ENCODE measurements around the gene ZNF559. TPM values are rescaled to one million over a fixed set of nuclear protein-coding genes. Genes with fewer than 3 reads are reported as not detected.

ZNF559 gene
- total RNA-seq, 1 donor from 2014 or later = 9.7 TPM

GRCh38 chr19:9353011-9353410, 29.0 kb downstream of the ZNF559 start:
- DNase-seq (ENCODE audit: low spot score) = no peak

- no peak for DNase-seq (ENCODE audit: low spot score)
These were observed 30.7 kb downstream of the ZNF559 start for GRCh38 chr19:9354651-9355050.

GRCh38 chr19:9362905-9363304, 38.9 kb downstream of the ZNF559 start, which contains the start of gene ZNF177:
Gene ZNF177 (plus strand): TSS chr19:9363013. CDS start chr19:9378312, 15,299 bp downstream.
- no peak for DNase-seq (ENCODE audit: low spot score)

- DNase-seq (ENCODE audit: low spot score) = no peak
These were observed 47.0 kb downstream of the ZNF559 start for GRCh38 chr19:9370738-9371619.

- DNase-seq (ENCODE audit: low spot score) = no peak
These were observed 57.4 kb downstream of the ZNF559 start for GRCh38 chr19:9381361-9381785.

Other genes with a start within 250 kb of the ZNF559 start
- not detected for gene OR1M1, start 237.1 kb upstream of the ZNF559 start, total RNA-seq
- gene OR7G2, start 216.7 kb upstream of the ZNF559 start, total RNA-seq = not detected
- not detected for gene OR7G1, start 208.4 kb upstream of the ZNF559 start, total RNA-seq
- not detected for gene OR7G3, start 197.2 kb upstream of the ZNF559 start, total RNA-seq
- 28.3 TPM for gene ZNF317, start 183.8 kb upstream of the ZNF559 start, total RNA-seq
- not detected for gene OR7D2, start 145.2 kb upstream of the ZNF559 start, total RNA-seq
- not detected for gene OR7D4, start 104.6 kb upstream of the ZNF559 start, total RNA-seq
- gene OR7E24, start 73.2 kb upstream of the ZNF559 start, total RNA-seq = not detected
- gene ZNF699, start 14.3 kb upstream of the ZNF559 start, total RNA-seq = 3.6 TPM
- 0.48 TPM for gene ZNF177, start 38.8 kb downstream of the ZNF559 start, total RNA-seq
- gene ZNF266, start 111.4 kb downstream of the ZNF559 start, total RNA-seq = 14.0 TPM
- gene ZNF560, start 174.4 kb downstream of the ZNF559 start, total RNA-seq = 0.16 TPM
- 13.3 TPM for gene ZNF426, start 214.5 kb downstream of the ZNF559 start, total RNA-seq

Measured in mesenteric fat pad (tissue), 1 donor.